IMR-90 (cell line): ENCODE results near the gene ZDHHC16. TPM values are rescaled to one million over a fixed set of nuclear protein-coding genes. Genes with fewer than 3 reads are reported as not detected.

Experiments
- ATAC-seq: fragments of 200-7000 bp; cut with Tn5 transposase; 2 replicates; pipeline ENCODE4 v1.9.1; 2020; ENCODE audit warnings: low read depth, mild to moderate bottlenecking, moderate library complexity
- BruUV-seq: library from RNA; stranded (reverse); fragments of 400-500 nt; replicated peaks from 2 replicates; lab custom pipeline; 2021; lab: Mats Ljungman, UMichigan
- CTCF ChIA-PET: fragments of 300-600 bp; formaldehyde crosslinking; extraction: SDS; loops from one replicate; lab custom pipeline; 2021; ENCODE audit warnings: antibody characterized with exemption; lab: Yijun Ruan, JAX
- POLR2A ChIA-PET: fragments of 300-600 bp; sonication (Branson Sonifier 250); formaldehyde crosslinking; loops from one replicate; lab custom pipeline; 2022; ENCODE audit warnings: antibody characterized with exemption; ENCODE audit not compliant: unreplicated experiment; lab: Charles Lee
- DNase-seq: peaks from one replicate; pipeline ENCODE4 v3.0.0; 2013
- H2AFZ ChIP-seq: replicated peaks from 2 replicates; pipeline ENCODE3; 2013; ENCODE audit warnings: low read length, mild to moderate bottlenecking; ENCODE audit not compliant: poor library complexity
- H2AK5ac ChIP-seq: 2 replicates; pipeline ENCODE4 v1.6.1; 2013; ENCODE audit warnings: low read depth, low read length, inconsistent platforms
- H2AK9ac ChIP-seq: replicated peaks from 2 replicates; pipeline ENCODE3; 2013; ENCODE audit warnings: mild to moderate bottlenecking, low read depth, low read length, moderate library complexity; ENCODE audit not compliant: poor library complexity
- H2BK120ac ChIP-seq: 2 replicates; pipeline ENCODE4 v1.6.1; 2013; ENCODE audit warnings: low read depth, low read length, inconsistent platforms
- H2BK15ac ChIP-seq: 3 replicates; pipeline ENCODE4 v1.6.1; 2013; ENCODE audit warnings: low read depth, low read length, inconsistent platforms
- H2BK20ac ChIP-seq: 2 replicates; pipeline ENCODE4 v1.6.1; 2013; ENCODE audit warnings: low read depth, mild to moderate bottlenecking, inconsistent platforms, low read length, moderate library complexity
- H2BK5ac ChIP-seq: 2 replicates; pipeline ENCODE4 v1.6.1; 2013; ENCODE audit warnings: mild to moderate bottlenecking, low read depth, low read length, inconsistent platforms; ENCODE audit not compliant: poor library complexity, severe bottlenecking
- H3K14ac ChIP-seq: replicated peaks from 2 replicates; pipeline ENCODE4 v1.6.1; 2013; ENCODE audit warnings: low read depth, low read length, inconsistent platforms
- H3K18ac ChIP-seq: 2 replicates; pipeline ENCODE4 v1.6.1; 2013; ENCODE audit warnings: low read depth, low read length, control low read depth
- H3K23ac ChIP-seq: 2 replicates; pipeline ENCODE4 v1.6.1; 2013; ENCODE audit warnings: low read depth, low read length, inconsistent platforms
- H3K27ac ChIP-seq: 2 replicates; pipeline ENCODE4 v1.5.1; 2013; ENCODE audit warnings: mild to moderate bottlenecking, control low read depth, low read length; ENCODE audit not compliant: insufficient read depth
- H3K27me3 ChIP-seq: 2 replicates; pipeline ENCODE4 v1.6.1; 2013; ENCODE audit warnings: low read length; ENCODE audit not compliant: control insufficient read depth, insufficient read depth
- H3K36me3 ChIP-seq: 2 replicates; pipeline ENCODE4 v1.6.1; 2013; ENCODE audit warnings: low read length, mixed read lengths; ENCODE audit not compliant: control insufficient read depth, insufficient read depth
- H3K4ac ChIP-seq: 2 replicates; pipeline ENCODE4 v1.6.1; 2013; ENCODE audit warnings: low read depth, low read length, inconsistent platforms
- H3K4me1 ChIP-seq: 2 replicates; pipeline ENCODE4 v1.6.1; 2013; ENCODE audit warnings: low read length, mixed read lengths; ENCODE audit not compliant: control insufficient read depth, insufficient read depth
- H3K4me2 ChIP-seq: 2 replicates; pipeline ENCODE4 v1.6.1; 2013; ENCODE audit warnings: low read depth, mild to moderate bottlenecking, control low read depth, low read length, moderate library complexity
- H3K4me3 ChIP-seq: 2 replicates; pipeline ENCODE4 v1.5.1; 2013; ENCODE audit warnings: low read depth, mild to moderate bottlenecking, control low read depth, low read length, moderate library complexity; ENCODE audit not compliant: insufficient read depth
- H3K56ac ChIP-seq: 2 replicates; pipeline ENCODE4 v1.6.1; 2013; ENCODE audit warnings: low read length, inconsistent platforms; ENCODE audit not compliant: insufficient read depth; ENCODE audit errors: extremely low read depth
- H3K79me1 ChIP-seq, 2 experiments: 2 replicates each; pipeline ENCODE4 v1.6.1; 2013; ENCODE audit warnings: low read length in 2 of 2, inconsistent platforms in 1 of 2, low read depth in 1 of 2
- H3K9ac ChIP-seq: 2 replicates; pipeline ENCODE4 v1.6.1; 2013; ENCODE audit warnings: low read depth, low read length, control low read depth
- H3K9me1 ChIP-seq: 2 replicates; pipeline ENCODE4 v1.6.1; 2013; ENCODE audit warnings: low read length, inconsistent platforms; ENCODE audit not compliant: insufficient read depth
- H3K9me3 ChIP-seq: 2 replicates; pipeline ENCODE4 v1.6.1; 2013; ENCODE audit warnings: low read length; ENCODE audit not compliant: control insufficient read depth, insufficient read depth
- H4K20me1 ChIP-seq: 2 replicates; pipeline ENCODE4 v1.6.1; 2013; ENCODE audit warnings: low read length, inconsistent platforms; ENCODE audit not compliant: insufficient read depth
- H4K5ac ChIP-seq: 2 replicates; pipeline ENCODE4 v1.6.1; 2013; ENCODE audit warnings: mild to moderate bottlenecking, low read depth, low read length, control low read depth
- H4K8ac ChIP-seq, 2 experiments: 2 replicates each; pipeline ENCODE4 v1.6.1; 2013; ENCODE audit warnings: low read depth in 2 of 2, low read length in 2 of 2, control low read depth in 1 of 2, inconsistent platforms in 1 of 2
- H4K91ac ChIP-seq: 2 replicates; pipeline ENCODE4 v1.6.1; 2013; ENCODE audit warnings: low read depth, low read length, inconsistent platforms; ENCODE audit not compliant: insufficient read depth
- CEBPB ChIP-seq: IDR thresholded peaks from 2 replicates; pipeline ENCODE4 v1.6.1; 2012; ENCODE audit warnings: low read depth, low read length, improper control_type of control experiment
- MXI1 ChIP-seq: IDR thresholded peaks from 2 replicates; pipeline ENCODE4 v1.6.1; 2012; ENCODE audit warnings: low read depth, mild to moderate bottlenecking, low read length, moderate library complexity, borderline replicate concordance
- WGBS, 2 experiments: methylation state at CpG; one replicate each; pipeline versions ENCODE4 v1.1.5 to v1.1.7; 2013; ENCODE audit warnings: missing lambda C conversion rate in 2 of 2; ENCODE audit not compliant: insufficient read length in 1 of 2; ENCODE audit errors: extremely low coverage in 2 of 2; 5-methylcytosine and 5-hydroxymethylcytosine counted together
- dilution Hi-C: fragments of 300-500 bp; cut with HindIII; formaldehyde crosslinking; loops from one replicate; pipeline ENCODE4 v1.14.3; 2018; ENCODE audit warnings: low sequenced_read_pairs; ENCODE audit not compliant: unreplicated experiment
- in situ Hi-C: fragments of 300-500 bp; cut with MboI; formaldehyde crosslinking; loops from 3 replicates; pipeline ENCODE4 v1.14.3; 2019; ENCODE audit warnings: low sequenced_read_pairs, inconsistent platforms, mixed read lengths
- intact Hi-C: fragments of 100-400 bp; cut with micrococcal nuclease; formaldehyde crosslinking; loops from 2 replicates; pipeline ENCODE4 v1.10.0; 2022
- polyA plus RNA-seq, 3 experiments: library from polyadenylated mRNA; depleted of rRNA; stranded (reverse); fragments of >200 nt; gene quantifications; 2 replicates each; pipeline ENCODE4 v1.2.3, GENCODE V29; 2012; ENCODE audit warnings: low replicate concordance in 1 of 3
- total RNA-seq: library from RNA; depleted of rRNA; stranded (reverse); fragments of >200 nt; gene quantifications from 2 replicates; pipeline ENCODE4 v1.2.3, GENCODE V29; 2012

ZDHHC16 gene
- total and polyA plus RNA-seq, 2 of the 4 experiments (the other 2 are of a cell fraction) = 54.7 to 64.0 TPM

GRCh38 chr10:97428572-97428981 lies 17.4 kb upstream of the ZDHHC16 start:
- ChIA-PET POLR2A (no interaction called here), CTCF (no interaction called here)
- Histone ChIP-seq H2BK15ac (no peak overlapping the region), H3K9me3 (no peaks in the 10 kb centered on the region), H2BK5ac (peak overlapping the region; percentile 34), H3K23ac (peak overlapping the region; percentile 50; the same call in 1 of the 2 replicates), H2AK5ac (peak overlapping the region; percentile 66; the same call in 1 of the 2 replicates), H3K4me2 (peak overlapping the region; percentile 99), H4K8ac (peak overlapping the region in 1 of 2 experiments; percentile 22; a peak in 1 of 4 replicates), H3K14ac (peak overlapping the region; percentile 20), H2BK20ac (no peak overlapping the region), H3K4me1 (peaks cover 6% of the 10 kb centered on the region), H3K9ac (peak overlapping the region; percentile 68; the same call in 1 of the 2 replicates), H4K91ac (no peak overlapping the region), H4K20me1 (peaks cover 43% of the 10 kb centered on the region), H3K79me1 (peaks cover 11 to 50% of the 10 kb centered on the region in 2 experiments; a peak in 3 of 4 replicates), H2AK9ac (peak overlapping the region; percentile 57), H4K5ac (0 out of 2 replicates have a peak overlapping the region, but pooled peaks have one; percentile 12), H3K18ac (no peak overlapping the region), H3K27ac (peak overlapping the region; percentile 71), H2AFZ (peak overlapping the region; percentile 16), H2BK120ac (no peak overlapping the region), H3K9me1 (no peaks in the 10 kb centered on the region), H3K4me3 (peak overlapping the region; percentile 17), H3K27me3 (no peaks in the 10 kb centered on the region), H3K36me3 (peaks cover 30% of the 10 kb centered on the region), H3K4ac (no peak overlapping the region), H3K56ac (no peak overlapping the region)
- no TSS peak for BruUV-seq
- dilution Hi-C loops = no loop called here
- DNase-seq (no peak), ATAC-seq (no peak)
- intact Hi-C loops = no loop called here
- peak; percentile 52; the same call in 1 of the 2 replicates for TF ChIP-seq CEBPB
- TF ChIP-seq MXI1 = no peak
- in situ Hi-C loops = no loop called here
- WGBS, 2 experiments = no CpG with 5 or more reads among the region's 4 CpGs
